ENCODE data around the gene NATD1.

GRCh38 chr17:21298983-21299519 lies 45.8 kb upstream of the NATD1 start:
- no peak for TF ChIP-seq EP300 (IDR thresholded peaks at IDR 0.05; ENCODE audit: borderline replicate concordance in 1 of 2, low read depth in 1 of 2, low read length in 1 of 2)
- TF ChIP-seq IRF3 (IDR thresholded peaks at IDR 0.05; ENCODE audit: low read depth, low read length): no peak
- TF ChIP-seq CTCF (IDR thresholded peaks at IDR 0.05): no peak
- no peak for TF ChIP-seq NRF1 (IDR thresholded peaks at IDR 0.05; ENCODE audit: low read depth, low read length)
- no peak for TF ChIP-seq GABPA (IDR thresholded peaks at IDR 0.05; ENCODE audit: low read depth)
- TF ChIP-seq RCOR1 (IDR thresholded peaks at IDR 0.05; ENCODE audit: low read length): no peak
- no peak for TF ChIP-seq TEAD4 (IDR thresholded peaks at IDR 0.05; ENCODE audit: borderline replicate concordance, insufficient read depth)
- TF ChIP-seq POLR2AphosphoS5 (IDR thresholded peaks at IDR 0.05; ENCODE audit: low read depth, low read length): no peak
- TF ChIP-seq USF2 (IDR thresholded peaks at IDR 0.05; ENCODE audit: borderline replicate concordance, low read depth, low read length): no peak
- no peak for TF ChIP-seq YY1 (IDR thresholded peaks at IDR 0.05; ENCODE audit: low read depth)
- no peak for TF ChIP-seq SIN3A (IDR thresholded peaks at IDR 0.05; ENCODE audit: borderline replicate concordance, low read depth, low read length)

All from SK-N-SH (cell line).